Peyer's patch (tissue), 4 donors: Measurements from ENCODE around the gene PHAX.

Experiments used
- CTCF ChIP-seq, 6 experiments: fragments of 450-650 bp in 4 of 6; fragments of 200-600 bp in 2 of 6; sonication (generic) in 1 of 6; IDR thresholded peaks; one replicate each; pipeline ENCODE4 v1.5.1; 2017 to 2019; ENCODE audit warnings: antibody characterized with exemption in 6 of 6, mild to moderate bottlenecking in 3 of 6, moderate library complexity in 1 of 6
- POLR2A ChIP-seq, 2 donors: fragments of 450-650 bp; IDR thresholded peaks; one replicate each; pipeline ENCODE4 v1.5.1; 2017; ENCODE audit warnings: antibody characterized with exemption in 2 of 2, mild to moderate bottlenecking in 2 of 2, moderate library complexity in 2 of 2

GRCh38 chr5:126640866-126641265 lies 40.1 kb downstream of the PHAX start:
- TF ChIP-seq CTCF (IDR thresholded peaks at IDR 0.05) (no peak), POLR2A (IDR thresholded peaks at IDR 0.05) (no peak)
